HCT116 (cell line): Measurements from ENCODE around the gene LCP1.

ENCODE experiments used
- EZH2 ChIP-seq: fragments of 200-600 bp; sonication (generic); IDR thresholded peaks from 2 replicates; pipeline ENCODE4 v1.6.1; 2017; ENCODE audit warnings: antibody characterized with exemption, mixed run types
- JUND ChIP-seq: IDR thresholded peaks from 2 replicates; pipeline ENCODE4 v1.6.1; 2012
- POLR2A ChIP-seq: IDR thresholded peaks from 2 replicates; pipeline ENCODE4 v1.7.0; 2011; ENCODE audit warnings: borderline replicate concordance; ENCODE audit not compliant: insufficient read depth, insufficient read length; ENCODE audit errors: extremely low read depth
- POLR2AphosphoS5 ChIP-seq: IDR thresholded peaks from 2 replicates; pipeline ENCODE4 v1.6.1; 2011; ENCODE audit warnings: mild to moderate bottlenecking, low read depth, low read length, moderate library complexity
- RAD21 ChIP-seq: IDR thresholded peaks from 2 replicates; pipeline ENCODE4 v1.6.1; 2012; ENCODE audit warnings: low read depth, mild to moderate bottlenecking
- SIN3A ChIP-seq: IDR thresholded peaks from 2 replicates; pipeline ENCODE4 v1.6.1; 2012; ENCODE audit warnings: low read depth
- YY1 ChIP-seq: IDR thresholded peaks from 2 replicates; pipeline ENCODE4 v1.6.1; 2011; ENCODE audit warnings: low read length, low read depth, moderate library complexity, mild to moderate bottlenecking; ENCODE audit not compliant: insufficient replicate concordance; ENCODE audit errors: extremely low read depth
- ZNF274 ChIP-seq: fragments of 200-500 bp; sonication (Bioruptor generic); IDR thresholded peaks from 2 replicates; pipeline ENCODE4 v1.6.1; 2014; ENCODE audit warnings: mild to moderate bottlenecking, low read depth, low read length, inconsistent platforms
- TF ChIP-seq, protein P1 (sequence below), 3 experiments: fragments of 200-600 bp in 1 of 3; sonication (generic) in 1 of 3; IDR thresholded peaks in 2 of 3; conservative IDR thresholded peaks in 1 of 3; 2 replicates each; pipeline ENCODE4 v1.5.1; 2012 to 2017; ENCODE audit warnings: low read depth in 2 of 3, low read length in 2 of 3, antibody characterized with exemption in 1 of 3, borderline replicate concordance in 1 of 3, control low read depth in 1 of 3, mild to moderate bottlenecking in 1 of 3, mixed read lengths in 1 of 3, mixed run types in 1 of 3, moderate library complexity in 1 of 3; ENCODE audit not compliant: insufficient read depth in 1 of 3
- TF ChIP-seq, protein P2 (sequence below): IDR thresholded peaks from 2 replicates; pipeline ENCODE4 v1.6.1; 2012
- TF ChIP-seq, protein P3 (sequence below): IDR thresholded peaks from 2 replicates; pipeline ENCODE4 v1.6.1; 2012; ENCODE audit warnings: low read depth
- TF ChIP-seq, protein P4 (sequence below): IDR thresholded peaks from 2 replicates; pipeline ENCODE4 v1.6.1; 2012

DNA sequence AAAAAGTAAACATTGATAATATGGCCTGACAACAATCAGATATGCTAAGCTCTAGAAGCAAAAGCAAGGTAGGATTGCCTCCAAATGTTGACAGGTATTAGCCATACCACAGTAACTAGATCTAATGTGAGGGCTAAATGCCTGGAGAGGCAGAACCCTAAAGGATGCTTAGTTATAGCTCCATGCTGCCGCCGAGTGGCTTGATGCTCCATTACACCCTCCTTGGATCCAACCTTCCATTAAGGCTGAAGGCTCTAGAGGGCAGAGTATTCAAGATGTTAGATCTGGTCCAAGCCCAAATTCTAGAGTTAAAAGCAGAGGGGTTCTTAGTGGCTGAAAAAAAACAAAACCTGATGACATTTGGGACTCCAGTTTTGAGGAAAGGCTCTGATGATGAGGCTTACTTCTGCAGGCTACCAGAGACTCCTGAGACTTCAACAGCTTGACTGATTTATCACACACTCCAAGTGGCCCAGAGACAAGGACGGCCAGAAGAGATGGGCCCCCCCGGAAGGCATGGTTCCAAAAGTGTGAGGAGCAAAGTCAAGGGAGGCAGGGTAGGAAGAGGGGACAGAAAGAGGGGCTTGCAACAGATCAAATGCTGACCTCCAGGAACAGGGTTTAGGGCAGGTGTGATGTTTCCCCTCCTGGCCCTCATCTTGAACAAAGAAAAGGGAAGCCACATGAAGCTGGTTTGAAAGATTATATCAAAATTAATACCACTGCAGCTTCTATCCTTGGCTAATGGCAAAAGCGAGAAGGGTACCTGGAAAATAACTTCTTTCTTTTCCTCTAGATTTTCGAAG is 55.2 kb downstream of the LCP1 start:
- TF ChIP-seq POLR2AphosphoS5: no peak
- TF ChIP-seq, protein P1, sequence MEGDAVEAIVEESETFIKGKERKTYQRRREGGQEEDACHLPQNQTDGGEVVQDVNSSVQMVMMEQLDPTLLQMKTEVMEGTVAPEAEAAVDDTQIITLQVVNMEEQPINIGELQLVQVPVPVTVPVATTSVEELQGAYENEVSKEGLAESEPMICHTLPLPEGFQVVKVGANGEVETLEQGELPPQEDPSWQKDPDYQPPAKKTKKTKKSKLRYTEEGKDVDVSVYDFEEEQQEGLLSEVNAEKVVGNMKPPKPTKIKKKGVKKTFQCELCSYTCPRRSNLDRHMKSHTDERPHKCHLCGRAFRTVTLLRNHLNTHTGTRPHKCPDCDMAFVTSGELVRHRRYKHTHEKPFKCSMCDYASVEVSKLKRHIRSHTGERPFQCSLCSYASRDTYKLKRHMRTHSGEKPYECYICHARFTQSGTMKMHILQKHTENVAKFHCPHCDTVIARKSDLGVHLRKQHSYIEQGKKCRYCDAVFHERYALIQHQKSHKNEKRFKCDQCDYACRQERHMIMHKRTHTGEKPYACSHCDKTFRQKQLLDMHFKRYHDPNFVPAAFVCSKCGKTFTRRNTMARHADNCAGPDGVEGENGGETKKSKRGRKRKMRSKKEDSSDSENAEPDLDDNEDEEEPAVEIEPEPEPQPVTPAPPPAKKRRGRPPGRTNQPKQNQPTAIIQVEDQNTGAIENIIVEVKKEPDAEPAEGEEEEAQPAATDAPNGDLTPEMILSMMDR (IDR thresholded peaks at IDR 0.05 in 2 of 3, conservative IDR thresholded peaks at IDR 0.05 in 1 of 3; ENCODE audit: borderline replicate concordance in 1 of 3, insufficient read depth in 1 of 3, low read depth in 2 of 3, low read length in 2 of 3): peak; percentile 86 to 97 (median 93)
- peak; percentile 89 for TF ChIP-seq RAD21
- TF ChIP-seq, protein P2, sequence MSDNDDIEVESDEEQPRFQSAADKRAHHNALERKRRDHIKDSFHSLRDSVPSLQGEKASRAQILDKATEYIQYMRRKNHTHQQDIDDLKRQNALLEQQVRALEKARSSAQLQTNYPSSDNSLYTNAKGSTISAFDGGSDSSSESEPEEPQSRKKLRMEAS: no peak
- no peak for TF ChIP-seq ZNF274
- no peak for TF ChIP-seq SIN3A
- TF ChIP-seq JUND: no peak
- TF ChIP-seq, protein P3, sequence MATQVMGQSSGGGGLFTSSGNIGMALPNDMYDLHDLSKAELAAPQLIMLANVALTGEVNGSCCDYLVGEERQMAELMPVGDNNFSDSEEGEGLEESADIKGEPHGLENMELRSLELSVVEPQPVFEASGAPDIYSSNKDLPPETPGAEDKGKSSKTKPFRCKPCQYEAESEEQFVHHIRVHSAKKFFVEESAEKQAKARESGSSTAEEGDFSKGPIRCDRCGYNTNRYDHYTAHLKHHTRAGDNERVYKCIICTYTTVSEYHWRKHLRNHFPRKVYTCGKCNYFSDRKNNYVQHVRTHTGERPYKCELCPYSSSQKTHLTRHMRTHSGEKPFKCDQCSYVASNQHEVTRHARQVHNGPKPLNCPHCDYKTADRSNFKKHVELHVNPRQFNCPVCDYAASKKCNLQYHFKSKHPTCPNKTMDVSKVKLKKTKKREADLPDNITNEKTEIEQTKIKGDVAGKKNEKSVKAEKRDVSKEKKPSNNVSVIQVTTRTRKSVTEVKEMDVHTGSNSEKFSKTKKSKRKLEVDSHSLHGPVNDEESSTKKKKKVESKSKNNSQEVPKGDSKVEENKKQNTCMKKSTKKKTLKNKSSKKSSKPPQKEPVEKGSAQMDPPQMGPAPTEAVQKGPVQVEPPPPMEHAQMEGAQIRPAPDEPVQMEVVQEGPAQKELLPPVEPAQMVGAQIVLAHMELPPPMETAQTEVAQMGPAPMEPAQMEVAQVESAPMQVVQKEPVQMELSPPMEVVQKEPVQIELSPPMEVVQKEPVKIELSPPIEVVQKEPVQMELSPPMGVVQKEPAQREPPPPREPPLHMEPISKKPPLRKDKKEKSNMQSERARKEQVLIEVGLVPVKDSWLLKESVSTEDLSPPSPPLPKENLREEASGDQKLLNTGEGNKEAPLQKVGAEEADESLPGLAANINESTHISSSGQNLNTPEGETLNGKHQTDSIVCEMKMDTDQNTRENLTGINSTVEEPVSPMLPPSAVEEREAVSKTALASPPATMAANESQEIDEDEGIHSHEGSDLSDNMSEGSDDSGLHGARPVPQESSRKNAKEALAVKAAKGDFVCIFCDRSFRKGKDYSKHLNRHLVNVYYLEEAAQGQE: no peak
- no peak for TF ChIP-seq POLR2A
- TF ChIP-seq EZH2: no peak
- TF ChIP-seq, protein P4, sequence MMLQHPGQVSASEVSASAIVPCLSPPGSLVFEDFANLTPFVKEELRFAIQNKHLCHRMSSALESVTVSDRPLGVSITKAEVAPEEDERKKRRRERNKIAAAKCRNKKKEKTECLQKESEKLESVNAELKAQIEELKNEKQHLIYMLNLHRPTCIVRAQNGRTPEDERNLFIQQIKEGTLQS: no peak
- TF ChIP-seq YY1: no peak
